GM11168 (cell line): ENCODE data around the gene EI24.
"Not testable (repeated sequence)": the region's sequence is repeated elsewhere in the genome, so short reads cannot be mapped to it uniquely, and the experiment has no call there.

ENCODE experiments used
- in situ Hi-C: fragments of 300-500 bp; cut with MboI; formaldehyde crosslinking; loops from one replicate; pipeline ENCODE4 v1.12.0; 2022; ENCODE audit warnings: low sequenced_read_pairs; ENCODE audit not compliant: unreplicated experiment

EI24 gene

GRCh38 chr11:125577181-125577580 is 7.9 kb downstream of the EI24 start:
- in situ Hi-C loops = not testable (repeated sequence)

- in situ Hi-C loops = no loop called here
Measured at GRCh38 chr11:125578783-125579182, 9.5 kb downstream of the EI24 start.

- in situ Hi-C loops = no loop called here
Measured at GRCh38 chr11:125579811-125580210, 10.5 kb downstream of the EI24 start.

- in situ Hi-C loops = no loop called here
Measured at GRCh38 chr11:125583496-125583895, 14.2 kb downstream of the EI24 start.

GRCh38 chr11:125585487-125585886 is 16.2 kb downstream of the EI24 start:
- in situ Hi-C loops = no loop called here

- in situ Hi-C loops = no loop called here
Measured at GRCh38 chr11:125586623-125587022, 17.3 kb downstream of the EI24 start.

- in situ Hi-C loops = no loop called here
Measured at GRCh38 chr11:125587480-125587879, 18.2 kb downstream of the EI24 start.

- in situ Hi-C loops = no loop called here
Measured at GRCh38 chr11:125588505-125588904, 19.2 kb downstream of the EI24 start.

GRCh38 chr11:125591649-125592304 is 22.5 kb downstream of the EI24 start:
- in situ Hi-C loops = no loop called here

GRCh38 chr11:125592305-125593113 is 23.2 kb downstream of the EI24 start, which contains the start of gene STT3A:
Gene STT3A (plus strand): TSS chr11:125592852. CDS start chr11:125595916, 3,064 bp downstream.
- in situ Hi-C loops = no loop called here

- in situ Hi-C loops = no loop called here
Measured at GRCh38 chr11:125593114-125593820, 24.0 kb downstream of the EI24 start.

GRCh38 chr11:125594958-125595357 is 25.7 kb downstream of the EI24 start:
- in situ Hi-C loops = no loop called here

- in situ Hi-C loops = no loop called here
Measured at GRCh38 chr11:125600663-125601062, 31.4 kb downstream of the EI24 start.

- in situ Hi-C loops = no loop called here
Measured at GRCh38 chr11:125603207-125603606, 33.9 kb downstream of the EI24 start.

GRCh38 chr11:125605417-125605816 is 36.1 kb downstream of the EI24 start:
- in situ Hi-C loops = no loop called here

GRCh38 chr11:125609545-125609944 is 40.3 kb downstream of the EI24 start:
- in situ Hi-C loops = no loop called here

- in situ Hi-C loops = no loop called here
Measured at GRCh38 chr11:125618383-125618782, 49.1 kb downstream of the EI24 start.

GRCh38 chr11:125621995-125622394 is 52.7 kb downstream of the EI24 start:
- in situ Hi-C loops = no loop called here

- in situ Hi-C loops = no loop called here
Measured at GRCh38 chr11:125623064-125623463, 53.8 kb downstream of the EI24 start.

- in situ Hi-C loops = no loop called here
Measured at GRCh38 chr11:125624756-125625213, 55.5 kb downstream of the EI24 start, which contains the start of gene CHEK1. Gene CHEK1 (plus strand): TSS chr11:125625163. CDS start chr11:125626769, 1,606 bp downstream.

GRCh38 chr11:125625225-125625629 is 56.0 kb downstream of the EI24 start:
- in situ Hi-C loops = no loop called here
